Vagina (tissue), 2 donors: Measurements from ENCODE around the gene CDK5RAP3.

Source experiments
- CTCF ChIP-seq, 3 experiments: fragments of 450-650 bp in 2 of 3; fragments of 200-600 bp in 1 of 3; sonication (generic) in 1 of 3; IDR thresholded peaks; one replicate each; pipeline ENCODE4 v1.5.1; 2017 to 2019; ENCODE audit warnings: antibody characterized with exemption in 3 of 3, mild to moderate bottlenecking in 2 of 3, moderate library complexity in 2 of 3
- POLR2A ChIP-seq, 2 donors: fragments of 450-650 bp; IDR thresholded peaks; one replicate each; pipeline ENCODE4 v1.6.1; 2017; ENCODE audit warnings: antibody characterized with exemption in 2 of 2, mild to moderate bottlenecking in 2 of 2, moderate library complexity in 2 of 2
- POLR2AphosphoS5 ChIP-seq, 2 donors: sonication (generic); formaldehyde crosslinking; IDR thresholded peaks; one replicate each; pipeline ENCODE4 v1.9.0; 2017; ENCODE audit warnings: antibody characterized with exemption in 2 of 2, mild to moderate bottlenecking in 2 of 2, low read depth in 1 of 2; ENCODE audit not compliant: insufficient read depth in 1 of 2

GRCh38 chr17:47973541-47973940 is 2.6 kb downstream of the CDK5RAP3 start:
- TF ChIP-seq POLR2A (IDR thresholded peaks at IDR 0.05) (no peak), CTCF (IDR thresholded peaks at IDR 0.05) (no peak), POLR2AphosphoS5 (IDR thresholded peaks at IDR 0.05; ENCODE audit: insufficient read depth in 1 of 2, low read depth in 1 of 2) (no peak)
